LNCAP (cell line): ENCODE data around the gene PTMA.

Experiments
- CTCF ChIP-seq: fragments of 450-650 bp; IDR thresholded peaks from 2 replicates; pipeline ENCODE4 v1.5.1; 2017; ENCODE audit warnings: mild to moderate bottlenecking

PTMA gene

GRCh38 chr2:231672617-231673347, 35.5 kb upstream of the PTMA start:
- TF ChIP-seq CTCF, result no peak

GRCh38 chr2:231673348-231673770, 35.0 kb upstream of the PTMA start:
- TF ChIP-seq CTCF, result no peak

GRCh38 chr2:231674587-231675338, 33.6 kb upstream of the PTMA start:
- peak; percentile 70 for TF ChIP-seq CTCF

GRCh38 chr2:231676243-231676642, 32.1 kb upstream of the PTMA start:
- no peak for TF ChIP-seq CTCF

- TF ChIP-seq CTCF, result peak; percentile 74
Observed at GRCh38 chr2:231677632-231678104, 30.7 kb upstream of the PTMA start.

- TF ChIP-seq CTCF, result no peak
Observed at GRCh38 chr2:231679908-231680284, 28.4 kb upstream of the PTMA start.

GRCh38 chr2:231680285-231680991, 27.9 kb upstream of the PTMA start:
- no peak for TF ChIP-seq CTCF
